OCI-LY3 (cell line): Measurements from ENCODE around the gene GOLGA8A.

Experiments
- EZH2phosphoT487 ChIP-seq: fragments of 200-600 bp; shearing (Covaris generic); IDR thresholded peaks from 2 replicates; pipeline ENCODE4 v1.6.1; 2018; ENCODE audit warnings: antibody characterized with exemption, mixed run types, low read depth
- TF ChIP-seq, protein P1 (sequence below): fragments of 200-600, 300-600 bp; sonication (generic); IDR thresholded peaks from 2 replicates; pipeline ENCODE4 v1.5.1; 2014; ENCODE audit warnings: antibody characterized with exemption, low read length, low read depth

DNA sequence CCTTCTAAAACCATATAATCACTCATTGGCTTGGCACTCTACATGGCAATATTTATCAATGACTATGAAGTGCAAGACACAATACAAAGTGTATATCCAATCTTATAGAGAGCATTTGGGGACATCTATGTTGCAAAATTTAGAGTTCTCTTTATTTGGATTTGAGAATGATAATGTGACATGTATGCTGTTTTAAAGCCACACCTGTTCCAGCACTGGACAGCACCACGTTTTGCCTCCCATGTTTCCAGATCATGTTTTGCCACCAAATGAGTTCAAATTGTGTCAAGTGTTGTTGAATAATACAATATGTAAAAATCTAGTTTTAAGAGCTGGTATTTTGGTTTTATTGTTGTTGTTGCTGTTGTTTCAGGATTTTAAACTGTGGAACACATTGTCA, 33.3 kb upstream of the GOLGA8A start:
- TF ChIP-seq, protein P1, sequence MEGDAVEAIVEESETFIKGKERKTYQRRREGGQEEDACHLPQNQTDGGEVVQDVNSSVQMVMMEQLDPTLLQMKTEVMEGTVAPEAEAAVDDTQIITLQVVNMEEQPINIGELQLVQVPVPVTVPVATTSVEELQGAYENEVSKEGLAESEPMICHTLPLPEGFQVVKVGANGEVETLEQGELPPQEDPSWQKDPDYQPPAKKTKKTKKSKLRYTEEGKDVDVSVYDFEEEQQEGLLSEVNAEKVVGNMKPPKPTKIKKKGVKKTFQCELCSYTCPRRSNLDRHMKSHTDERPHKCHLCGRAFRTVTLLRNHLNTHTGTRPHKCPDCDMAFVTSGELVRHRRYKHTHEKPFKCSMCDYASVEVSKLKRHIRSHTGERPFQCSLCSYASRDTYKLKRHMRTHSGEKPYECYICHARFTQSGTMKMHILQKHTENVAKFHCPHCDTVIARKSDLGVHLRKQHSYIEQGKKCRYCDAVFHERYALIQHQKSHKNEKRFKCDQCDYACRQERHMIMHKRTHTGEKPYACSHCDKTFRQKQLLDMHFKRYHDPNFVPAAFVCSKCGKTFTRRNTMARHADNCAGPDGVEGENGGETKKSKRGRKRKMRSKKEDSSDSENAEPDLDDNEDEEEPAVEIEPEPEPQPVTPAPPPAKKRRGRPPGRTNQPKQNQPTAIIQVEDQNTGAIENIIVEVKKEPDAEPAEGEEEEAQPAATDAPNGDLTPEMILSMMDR = no peak
- TF ChIP-seq EZH2phosphoT487 = no peak
